Heart left ventricle (tissue), 16 donors: Measurements from ENCODE around the gene STAP2. TPM values are rescaled to one million over a fixed set of nuclear protein-coding genes. Genes with fewer than 3 reads are reported as not detected.

ENCODE experiments used
- ATAC-seq, 4 donors: fragments of 200-7000 bp; cut with Tn5 transposase; one replicate each; pipeline ENCODE4 v1.9.1; 2020 to 2022; ENCODE audit warnings: moderate library complexity in 4 of 4, mild to moderate bottlenecking in 3 of 4, moderate number of reproducible peaks in 1 of 4
- DNase-seq, 5 donors: peaks; one replicate each; pipeline ENCODE4 v3.0.0-alpha.2; 2020
- H3K27ac ChIP-seq, 12 donors: fragments of 200-600 bp; sonication (generic) in 4 of 12; one replicate each; pipeline versions ENCODE4 v1.5.0 to v1.8.0; 2016 to 2022; ENCODE audit warnings: mild to moderate bottlenecking in 2 of 12
- H3K27me3 ChIP-seq, 9 donors: fragments of 200-600 bp; sonication (generic) in 2 of 9; one replicate each; pipeline versions ENCODE4 v1.5.1 to v1.8.0; 2016 to 2022; ENCODE audit warnings: mild to moderate bottlenecking in 3 of 9
- H3K36me3 ChIP-seq, 9 donors: fragments of 200-600 bp; sonication (generic) in 2 of 9; one replicate each; pipeline versions ENCODE4 v1.5.0 to v1.8.0; 2018 to 2022; ENCODE audit warnings: mild to moderate bottlenecking in 2 of 9
- H3K4me1 ChIP-seq, 12 donors: fragments of 200-600 bp; sonication (generic) in 4 of 12; one replicate each; pipeline versions ENCODE4 v1.5.0 to v1.8.0; 2016 to 2022; ENCODE audit warnings: mild to moderate bottlenecking in 3 of 12
- H3K4me3 ChIP-seq, 12 donors: fragments of 200-600 bp; sonication (generic) in 4 of 12; one replicate each; pipeline versions ENCODE4 v1.5.0 to v1.8.0; 2017 to 2022; ENCODE audit warnings: mild to moderate bottlenecking in 9 of 12, moderate library complexity in 4 of 12
- H3K9me3 ChIP-seq, 12 donors: fragments of 200-600 bp; sonication (generic) in 4 of 12; one replicate each; pipeline versions ENCODE4 v1.5.0 to v1.8.0; 2016 to 2022; ENCODE audit warnings: mild to moderate bottlenecking in 1 of 12
- POLR2A ChIP-seq, 2 donors: fragments of 450-650 bp; IDR thresholded peaks; one replicate each; pipeline ENCODE4 v1.6.1; 2017; ENCODE audit warnings: antibody characterized with exemption in 2 of 2, mild to moderate bottlenecking in 2 of 2, moderate library complexity in 2 of 2
- WGBS, 4 donors: extraction: QIAGEN DNeasy Blood & Tissue Kit in 2 of 4; methylation state at CpG; one replicate each; pipeline versions ENCODE4 v1.1.5 to v1.1.7; 2013 to 2018; 5-methylcytosine and 5-hydroxymethylcytosine counted together
- intact Hi-C, 10 donors: fragments of 100-400 bp; cut with DNase I; formaldehyde crosslinking; loops; one replicate each; pipeline versions ENCODE4 v1.11.1 to v1.14.2; 2022
- polyA plus RNA-seq, 2 donors: library from polyadenylated mRNA; stranded (reverse); fragments of 200-250 nt; gene quantifications; one replicate each; pipeline ENCODE4 v1.2.3, GENCODE V29; 2013
- total RNA-seq, 9 donors: library from RNA; depleted of rRNA in 2 of 9; stranded (reverse); fragments of >200 nt in 2 of 9; fragmentation: NEBNext Ultra II Directional in 3 of 9; extraction: Animal tissue kit (Norgen Biotek cat#: 25700) in 3 of 9; gene quantifications; one replicate each; pipeline versions ENCODE4 v1.1.0 to v1.2.4, GENCODE V29; 2016 to 2023
- TF ChIP-seq, protein P1 (sequence below), 12 donors: fragments of 200-600 bp; sonication (generic) in 4 of 12; IDR thresholded peaks; one replicate each; pipeline versions ENCODE4 v1.5.0 to v1.8.0; 2018 to 2022; ENCODE audit warnings: antibody characterized with exemption in 12 of 12, mild to moderate bottlenecking in 5 of 12
- donor health status: ischemic (EF 13 %, LVEDD 7.1; RV severe dilation, severe dysfunction).
- donor health status: healthy with polysubstance abuse.
- donor health status: DM: no; HTN: yes; CAD: no.
- donor health status: DM: no; HTN: no; CAD: no.
- donor health status: ischemic (EF 25% LVEDD 6.9; RV normal size, moderate dysfunction).
- donor health status: ischemic (EF 25% LVEDD 5.7; RV mildly dilated, moderate dysfunction).
- donor health status: healthy.
- donor health status: DM: yes; HTN: yes; CAD: no.
- donor health status: ischemic (EF 35%, LVEDD 5.7; RV mildly dilated, moderate dysfunction).
- donor health status: nonischemic (EF 11% LVEDD 7.7; RV severe dilation, severe dysfunction).
- donor health status: DM: yes; HTN: yes; CAD: no.
- donor health status: PGD.
- donor health status: ischemic (EF 29% LVEDD 5.4; RV normal size, mild dysfunction).
- donor health status: nonischemic (EF 23%, LVEDD 6.1; RV moderate dilation, normal function).

The STAP2 gene
- total and polyA plus RNA-seq, 11 donors, result 0.67 to 14.2 (median 1.9) TPM

DNA sequence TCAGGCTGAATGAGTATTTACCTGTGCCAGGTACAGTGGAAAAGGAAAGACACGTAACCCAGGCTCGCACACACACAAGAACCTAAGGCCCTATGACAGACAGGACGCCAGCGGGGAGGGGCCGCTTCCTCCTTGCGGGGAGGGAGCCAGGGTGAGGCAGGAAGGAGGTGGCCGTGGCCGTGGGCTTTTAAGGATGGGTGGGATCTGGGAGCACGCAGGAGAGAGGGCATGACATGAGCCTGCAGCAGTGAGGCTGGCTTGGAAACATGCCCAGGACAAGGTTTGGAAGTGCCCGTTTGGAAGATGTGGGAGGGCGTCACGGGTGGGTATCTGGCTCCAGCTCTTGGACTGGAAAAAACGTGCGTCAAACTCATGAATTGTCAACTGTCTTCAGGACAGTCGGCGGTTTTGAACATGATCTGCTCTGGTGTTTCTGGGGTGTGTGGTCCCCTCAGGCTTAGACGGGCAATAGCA is 41.7 kb upstream of the STAP2 start:
- H3K27ac ChIP-seq, result peak overlapping the region; percentile 7 to 85 (median 70)
- WGBS, 4 donors, result 30 to 49% (median 36%) methylated on average over 17 of the region's 17 CpGs

DNA sequence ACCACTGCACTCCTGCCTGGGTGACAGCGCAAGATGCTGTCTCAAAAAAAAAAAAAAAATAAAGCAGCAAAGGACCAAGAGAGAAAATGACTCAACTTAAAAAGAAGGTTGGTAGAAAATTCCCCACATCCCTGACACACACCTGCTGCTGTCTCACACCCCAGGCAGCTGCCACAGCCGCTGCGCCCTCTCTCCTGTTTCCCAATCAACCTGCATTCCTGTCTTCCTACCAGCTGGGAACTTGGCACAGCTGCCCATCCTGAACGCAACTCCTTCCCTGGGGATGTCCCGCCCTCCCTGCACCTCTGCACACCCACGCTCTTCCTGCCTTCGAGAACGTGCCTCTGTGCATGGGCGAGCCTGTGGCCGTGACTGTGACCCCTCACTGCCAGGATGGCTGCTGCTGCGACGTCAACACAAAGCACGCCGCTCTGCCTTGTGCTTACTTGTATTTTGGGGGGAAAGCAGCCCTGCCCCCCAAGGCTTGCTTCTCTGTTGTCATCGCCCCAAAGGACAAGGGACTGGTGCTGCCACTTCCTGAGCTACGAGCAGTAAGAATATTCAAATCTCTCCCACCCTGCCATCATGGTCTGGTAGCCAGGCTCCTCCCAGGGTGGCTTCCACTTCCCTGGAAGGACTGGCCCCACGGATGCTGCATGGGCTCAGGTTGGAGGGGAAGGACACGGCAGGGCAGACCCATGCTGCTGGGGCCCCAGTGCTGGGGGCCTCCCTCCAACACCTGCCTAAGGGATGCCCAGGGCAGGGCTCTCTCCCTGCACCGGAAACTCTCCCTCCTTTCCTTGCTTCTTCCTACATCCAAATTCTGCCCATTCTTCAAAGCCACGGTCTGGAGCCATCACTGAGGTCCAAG is 41.0 kb upstream of the STAP2 start:
- no peak for TF ChIP-seq POLR2A (IDR thresholded peaks at IDR 0.05)
- TF ChIP-seq, protein P1, sequence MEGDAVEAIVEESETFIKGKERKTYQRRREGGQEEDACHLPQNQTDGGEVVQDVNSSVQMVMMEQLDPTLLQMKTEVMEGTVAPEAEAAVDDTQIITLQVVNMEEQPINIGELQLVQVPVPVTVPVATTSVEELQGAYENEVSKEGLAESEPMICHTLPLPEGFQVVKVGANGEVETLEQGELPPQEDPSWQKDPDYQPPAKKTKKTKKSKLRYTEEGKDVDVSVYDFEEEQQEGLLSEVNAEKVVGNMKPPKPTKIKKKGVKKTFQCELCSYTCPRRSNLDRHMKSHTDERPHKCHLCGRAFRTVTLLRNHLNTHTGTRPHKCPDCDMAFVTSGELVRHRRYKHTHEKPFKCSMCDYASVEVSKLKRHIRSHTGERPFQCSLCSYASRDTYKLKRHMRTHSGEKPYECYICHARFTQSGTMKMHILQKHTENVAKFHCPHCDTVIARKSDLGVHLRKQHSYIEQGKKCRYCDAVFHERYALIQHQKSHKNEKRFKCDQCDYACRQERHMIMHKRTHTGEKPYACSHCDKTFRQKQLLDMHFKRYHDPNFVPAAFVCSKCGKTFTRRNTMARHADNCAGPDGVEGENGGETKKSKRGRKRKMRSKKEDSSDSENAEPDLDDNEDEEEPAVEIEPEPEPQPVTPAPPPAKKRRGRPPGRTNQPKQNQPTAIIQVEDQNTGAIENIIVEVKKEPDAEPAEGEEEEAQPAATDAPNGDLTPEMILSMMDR (IDR thresholded peaks at IDR 0.05), result no peak
- ATAC-seq, result peak in 3 of 4 donors; percentile 5 to 30 (median 11)
- no peak for DNase-seq
- intact Hi-C loops, result loop anchor here in 1 of 10 donors (2.0 kb wide), 1 partner anchor 13 kb away; no protein-coding TSS in a partner anchor
- peak overlapping the region in 11 of 12 donors; percentile 7 to 85 (median 72) for H3K27ac ChIP-seq
- H3K4me1 ChIP-seq, result peaks cover 10 to 60% (median 47%) of the 10 kb centered on the region in 12 donors
- H3K4me3 ChIP-seq, result peak overlapping the region in 3 of 12 donors; percentile 1 to 25 (median 10)
- H3K27me3 ChIP-seq, result no peaks in the 10 kb centered on the region
- WGBS, 4 donors, result 51 to 64% (median 57%) methylated on average over 18 to 20 of the region's 20 CpGs
- peaks cover 0 to 23% (median 5%) of the 10 kb centered on the region in 9 donors for H3K36me3 ChIP-seq
- no peaks in the 10 kb centered on the region for H3K9me3 ChIP-seq

More for the DNA sequence above, 41.7 kb upstream of the STAP2 start:
- Histone ChIP-seq H3K4me3 (peak overlapping the region in 3 of 12 donors; percentile 1 to 25 (median 10)), H3K4me1 (peaks cover 4 to 53% (median 41%) of the 10 kb centered on the region in 12 donors), H3K9me3 (no peaks in the 10 kb centered on the region), H3K36me3 (peaks cover 0 to 28% (median 5%) of the 10 kb centered on the region in 9 donors), H3K27me3 (no peaks in the 10 kb centered on the region)
- ATAC-seq (peak; percentile 60 to 88 (median 70)), DNase-seq (peak; percentile 61 to 83 (median 70))
- TF ChIP-seq, protein P1 (IDR thresholded peaks at IDR 0.05), result no peak
- no peak for TF ChIP-seq POLR2A (IDR thresholded peaks at IDR 0.05)
- intact Hi-C loops, result no loop called here

DNA sequence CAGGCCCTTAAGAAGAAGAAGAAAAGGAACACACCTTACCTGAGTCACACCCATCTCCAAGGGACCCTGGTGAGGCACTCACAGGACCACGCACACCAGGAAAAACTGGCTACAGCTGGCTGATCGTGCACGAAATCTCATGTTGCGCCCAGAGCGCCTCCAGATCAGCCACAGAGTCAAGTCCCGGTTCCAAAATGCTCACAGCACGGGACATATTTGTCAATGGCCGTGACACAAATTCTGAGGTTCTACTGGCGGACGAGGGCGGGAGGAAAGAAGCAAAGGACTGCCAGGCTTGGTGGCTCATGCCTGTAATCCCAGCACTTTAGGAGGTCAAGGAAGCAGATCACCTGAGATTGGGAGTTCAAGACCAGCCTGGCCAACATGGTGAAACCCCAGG is 40.3 kb upstream of the STAP2 start:
- DNase-seq (no peak), ATAC-seq (no peak)
- intact Hi-C loops, result loop anchor here in 1 of 10 donors (2.0 kb wide), 1 partner anchor 14 kb away; no protein-coding TSS in a partner anchor
- Histone ChIP-seq H3K9me3 (no peaks in the 10 kb centered on the region), H3K4me1 (peaks cover 16 to 67% (median 55%) of the 10 kb centered on the region in 12 donors), H3K36me3 (peaks cover 0 to 16% (median 0%) of the 10 kb centered on the region in 9 donors), H3K4me3 (no peak overlapping the region), H3K27ac (peak overlapping the region in 5 of 12 donors; percentile 8 to 85 (median 79)), H3K27me3 (no peaks in the 10 kb centered on the region)
- TF ChIP-seq POLR2A (IDR thresholded peaks at IDR 0.05), result no peak
- TF ChIP-seq, protein P1 (IDR thresholded peaks at IDR 0.05), result no peak
- WGBS, 4 donors, result 93 to 96% (median 95%) methylated on average over 11 of the region's 11 CpGs
